Left cardiac atrium (tissue), 4 donors: Measurements from ENCODE around the gene FBXO21. TPM values are rescaled to one million over a fixed set of nuclear protein-coding genes. Genes with fewer than 3 reads are reported as not detected.
"Not testable (repeated sequence)": the region's sequence is repeated elsewhere in the genome, so short reads cannot be mapped to it uniquely, and the experiment has no call there.

ENCODE experiments used
- ATAC-seq, 2 donors: fragments of 200-7000 bp; cut with Tn5 transposase; one replicate each; pipeline ENCODE4 v1.9.1; 2020; ENCODE audit warnings: mild to moderate bottlenecking in 2 of 2, moderate library complexity in 2 of 2
- DNase-seq: peaks from one replicate; pipeline ENCODE4 v3.0.0-alpha.2; 2020
- intact Hi-C, 2 donors: fragments of 100-400 bp; cut with DNase I; formaldehyde crosslinking; loops; one replicate each; pipeline versions ENCODE4 v1.14.1 to v1.15.1; 2022 to 2023
- total RNA-seq, 2 donors: library from RNA; stranded (reverse); fragmentation: NEBNext Ultra II Directional; extraction: Animal tissue kit (Norgen Biotek cat#: 25700); gene quantifications; one replicate each; pipeline ENCODE4 v1.2.1, GENCODE V29; 2021
- donor health status: DM: no; HTN: yes; CAD: no.
- donor health status: DM: no; HTN: yes; CAD: no; lungs with severe emphysema.
- donor health status: DM: yes; HTN: yes; CAD: no.
- donor health status: Dilated cardiomyopathy.

The FBXO21 gene
- total RNA-seq, 2 donors from 2014 or later = 36.5 to 41.8 TPM

DNA sequence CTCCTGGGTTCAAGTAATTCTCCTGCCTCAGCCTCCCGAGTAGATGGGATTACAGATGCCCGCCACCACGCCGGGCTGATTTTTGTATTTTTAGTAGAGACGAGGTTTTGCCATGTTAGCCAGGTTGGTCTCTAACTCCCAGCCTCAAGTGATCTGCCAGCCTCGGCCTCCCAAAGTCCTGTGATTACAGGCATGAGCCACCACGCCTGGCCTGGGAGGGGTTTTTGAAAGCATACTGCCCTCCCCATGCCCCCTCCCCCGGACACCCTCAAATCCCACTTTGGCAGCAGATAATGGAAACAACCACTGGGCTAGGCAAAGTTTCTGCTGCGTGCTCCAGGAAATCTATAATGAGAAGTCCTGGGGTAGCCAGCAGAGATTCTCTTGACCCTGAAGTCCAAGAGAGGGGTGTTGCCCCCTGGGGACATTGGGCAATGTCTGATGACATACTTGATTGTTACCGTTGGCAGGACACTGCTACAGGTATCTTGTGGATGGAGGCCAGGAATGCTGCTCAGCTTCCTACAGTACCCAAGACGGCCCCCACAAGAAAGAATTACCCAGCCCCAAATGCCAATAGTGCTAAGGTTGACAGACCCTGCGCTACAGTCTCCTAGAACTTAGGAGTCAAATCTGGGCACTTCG is 18.7 kb upstream of the FBXO21 start:
- intact Hi-C loops = no loop called here
- ATAC-seq (no peak), DNase-seq (no peak)

DNA sequence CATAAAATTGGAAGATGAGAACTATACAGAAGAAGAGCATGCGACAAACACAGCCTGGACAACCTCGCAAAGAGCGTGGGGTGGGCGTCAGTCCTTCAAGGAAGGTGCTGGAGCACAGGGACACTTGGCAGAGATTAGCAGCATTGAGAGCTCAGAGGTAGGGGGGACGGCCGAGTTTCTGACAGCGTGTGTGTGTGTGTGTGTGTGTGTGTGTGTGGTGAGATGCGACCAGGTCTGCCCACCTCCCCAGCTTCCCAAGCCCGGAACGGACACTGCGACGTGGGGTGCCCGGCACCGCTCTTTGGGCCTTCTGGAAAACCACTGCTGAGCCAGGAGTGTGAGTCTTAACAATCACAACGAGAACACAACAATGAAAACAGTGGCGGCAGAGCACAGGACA is 17.9 kb upstream of the FBXO21 start:
- intact Hi-C loops = no loop called here
- no peak for ATAC-seq
- no peak for DNase-seq

DNA sequence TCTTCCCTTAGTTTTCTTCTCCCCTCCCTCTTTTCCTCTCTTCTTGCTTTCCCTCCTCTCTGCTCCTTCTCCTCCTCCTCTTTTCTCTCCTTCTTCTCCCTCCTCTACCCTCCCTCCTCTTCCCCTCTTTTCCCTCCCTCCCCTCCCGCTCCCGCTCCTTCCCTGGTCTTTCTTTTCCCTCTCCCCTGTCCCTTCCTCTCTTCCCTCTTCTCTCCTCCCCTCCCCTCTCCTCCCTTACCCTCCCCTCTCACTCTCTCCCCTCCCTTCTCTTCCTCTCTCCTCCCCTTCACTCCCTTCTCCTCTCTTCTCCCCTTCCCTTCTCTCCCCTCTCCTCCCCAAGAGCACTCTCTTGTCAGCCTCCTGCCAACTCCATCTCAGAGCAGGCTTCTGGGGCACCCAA is 17.4 kb upstream of the FBXO21 start:
- no peak for DNase-seq
- ATAC-seq = no peak
- intact Hi-C loops = no loop called here

DNA sequence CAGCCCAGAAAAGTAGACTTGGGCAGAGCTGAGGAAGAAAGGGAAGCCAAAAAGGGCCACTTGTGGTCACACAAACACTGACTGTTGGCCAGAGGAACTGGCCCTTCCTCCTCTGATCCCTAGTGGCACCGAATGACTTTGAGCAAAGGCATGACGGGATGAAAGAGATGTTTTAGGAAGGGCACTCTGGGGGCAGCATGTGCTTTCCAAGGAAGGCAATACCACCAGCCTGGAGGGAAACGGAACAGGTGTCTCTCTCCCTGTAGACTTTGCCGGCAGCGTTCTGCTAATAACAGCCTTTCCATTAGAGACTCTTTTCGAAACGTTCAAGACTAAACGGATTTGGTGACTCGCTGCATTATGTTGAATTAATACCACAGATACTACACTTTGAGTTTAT is 12.3 kb upstream of the FBXO21 start:
- DNase-seq (no peak), ATAC-seq (no peak)
- intact Hi-C loops = no loop called here

DNA sequence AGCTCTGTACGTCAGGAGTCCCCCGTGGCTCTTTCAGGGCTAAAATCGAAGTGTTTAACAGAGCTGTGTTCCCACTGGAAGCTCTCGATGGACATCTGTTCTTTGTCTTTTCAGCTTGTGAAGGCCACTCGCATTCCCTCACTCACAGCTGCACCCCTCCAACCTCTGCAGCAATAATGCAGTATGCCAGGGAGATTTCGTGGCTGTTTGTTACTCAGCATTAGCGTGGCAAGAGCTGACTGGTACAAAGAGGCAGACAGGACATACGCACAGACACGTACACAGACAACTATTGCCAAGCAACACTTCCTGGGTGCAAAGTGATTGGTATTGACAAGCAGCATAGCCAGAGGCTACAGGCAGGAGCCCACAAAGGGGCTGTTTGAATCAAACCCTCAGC is 11.8 kb upstream of the FBXO21 start:
- DNase-seq (no peak), ATAC-seq (no peak)
- intact Hi-C loops = no loop called here

DNA sequence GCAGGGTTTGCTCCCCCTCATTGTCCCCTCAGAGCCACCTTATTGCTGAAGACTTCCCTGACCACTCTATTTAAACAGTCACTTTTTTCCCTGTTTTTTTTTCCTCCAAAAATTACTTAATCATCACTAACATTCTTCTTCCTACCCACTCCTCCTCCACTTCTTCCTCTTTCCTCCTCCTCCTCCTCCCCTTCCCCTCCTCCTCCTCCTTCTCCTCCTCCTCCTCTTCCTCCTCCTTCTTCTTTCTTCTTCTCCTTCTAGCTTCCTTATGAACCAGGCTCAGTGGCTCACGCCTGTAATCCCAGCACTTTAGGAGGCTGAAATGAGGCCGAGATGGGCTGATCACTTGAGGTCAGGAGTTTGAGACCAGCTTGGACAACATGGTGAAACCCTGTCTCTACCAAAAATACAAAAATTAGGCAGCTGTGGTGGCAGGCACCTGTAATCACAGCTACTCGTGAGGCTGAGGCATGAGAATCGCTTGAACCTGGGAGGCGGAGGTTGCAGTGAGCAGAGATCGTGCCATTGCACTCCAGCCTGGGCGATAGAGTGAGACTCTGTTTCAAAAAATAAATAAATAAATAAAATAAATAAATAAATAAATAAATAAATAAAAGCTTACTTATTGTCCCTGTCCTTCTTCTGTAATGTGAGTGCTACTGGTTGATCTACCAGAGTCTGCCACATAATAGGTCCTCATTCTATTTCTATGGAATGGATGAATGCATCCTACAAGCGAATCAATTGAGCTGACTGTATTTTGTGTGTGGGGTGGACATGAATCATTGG is 9.9 kb upstream of the FBXO21 start:
- ATAC-seq, DNase-seq, intact Hi-C loops: not testable (repeated sequence)

DNA sequence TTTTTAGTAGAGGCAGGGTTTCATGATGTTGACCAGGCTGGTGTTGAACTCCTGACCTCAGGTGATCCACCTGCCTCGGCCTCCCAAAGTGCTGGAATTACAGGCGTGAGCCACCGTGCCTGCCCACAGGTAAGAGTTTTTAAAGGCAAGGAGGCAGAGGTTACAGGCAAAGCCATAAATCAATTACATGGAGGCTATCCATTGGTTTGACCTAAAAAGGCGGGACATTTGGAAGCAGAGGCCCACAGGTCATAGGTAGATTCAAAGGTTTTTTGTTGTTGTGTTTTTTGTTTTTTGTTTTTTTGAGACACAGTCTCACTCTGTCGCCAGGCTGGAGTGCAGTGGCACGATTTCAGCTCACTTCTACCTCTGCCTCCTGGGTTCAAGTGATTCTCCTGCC is 6.1 kb upstream of the FBXO21 start:
- ATAC-seq, intact Hi-C loops, DNase-seq: not testable (repeated sequence)

DNA sequence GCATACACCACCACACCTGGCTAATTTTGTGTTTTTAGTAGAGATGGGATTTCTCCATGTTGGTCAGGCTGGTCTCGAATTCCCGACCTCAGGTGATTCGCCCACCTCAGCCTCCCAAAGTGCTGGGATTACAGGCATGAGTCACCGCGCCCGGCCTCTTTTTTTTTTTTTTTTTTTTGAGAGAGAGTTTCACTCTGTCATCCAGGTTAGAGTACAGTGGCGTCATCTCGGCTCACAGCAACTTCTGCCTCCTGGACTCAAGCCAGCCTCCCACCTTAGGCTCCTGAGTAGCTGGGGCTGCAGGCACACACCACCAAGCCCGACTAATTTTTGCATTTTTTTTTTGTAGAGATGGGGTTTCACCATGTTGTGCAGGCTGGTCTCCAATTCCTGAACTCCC is 4.8 kb upstream of the FBXO21 start:
- ATAC-seq, DNase-seq, intact Hi-C loops: not testable (repeated sequence)

DNA sequence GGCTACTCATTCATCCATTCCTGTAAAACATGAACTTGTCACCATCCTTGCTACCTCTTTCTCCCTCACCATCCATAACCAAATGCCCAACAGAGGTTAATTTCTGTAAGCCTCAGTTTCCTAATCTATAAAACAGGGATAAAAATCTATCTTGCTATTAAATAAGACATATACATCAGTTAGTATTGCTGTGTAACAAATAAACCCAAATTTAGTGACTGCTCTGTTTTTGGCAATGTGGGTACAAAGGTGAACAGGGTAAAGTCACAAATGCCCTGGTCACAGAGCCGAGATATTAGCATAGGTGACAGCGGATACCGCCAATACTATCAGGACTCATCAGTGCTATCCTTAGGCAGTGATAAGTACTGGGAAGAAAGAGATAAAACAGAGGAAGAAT is 3.6 kb upstream of the FBXO21 start:
- DNase-seq (no peak), ATAC-seq (no peak)
- intact Hi-C loops = no loop called here

DNA sequence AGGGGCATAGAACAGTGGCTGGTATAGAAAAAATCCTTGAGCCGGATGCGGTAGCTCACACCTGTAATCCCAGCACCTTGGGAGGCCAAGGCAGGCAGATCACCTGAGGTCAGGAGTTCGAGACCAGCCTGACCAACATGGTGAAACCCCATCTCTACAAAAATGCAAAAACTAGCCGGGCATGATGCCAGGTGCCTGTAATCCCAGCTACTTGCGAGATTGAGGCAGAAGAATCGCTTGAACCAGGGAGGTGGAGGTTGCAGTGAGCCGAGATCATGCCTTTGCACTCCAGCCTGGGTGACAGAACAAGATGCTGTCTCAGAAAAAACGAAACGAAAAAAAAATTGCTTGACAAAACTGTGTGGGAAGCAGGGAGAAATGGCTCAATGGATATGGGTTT is 2.3 kb upstream of the FBXO21 start:
- ATAC-seq, intact Hi-C loops, DNase-seq: not testable (repeated sequence)

DNA sequence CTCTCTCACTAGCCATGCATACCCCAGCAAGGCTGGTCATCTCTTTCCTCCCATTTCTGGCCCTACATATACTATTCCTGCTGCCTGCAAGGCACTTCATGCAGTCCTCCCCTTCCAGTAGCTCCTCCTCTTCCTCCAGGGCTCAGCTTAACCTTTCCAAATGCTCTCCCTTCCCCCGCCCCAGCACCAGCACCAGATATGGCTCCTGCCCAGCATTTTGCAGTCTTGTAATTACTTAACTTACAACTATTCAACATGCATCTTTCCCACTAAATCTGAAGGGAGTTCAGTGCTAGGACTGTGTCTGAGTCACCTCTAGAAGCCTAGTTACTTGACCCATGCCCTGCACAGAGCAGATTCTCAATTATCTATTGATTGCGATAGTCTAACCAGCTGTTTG is 1.8 kb upstream of the FBXO21 start:
- no peak for ATAC-seq

DNA sequence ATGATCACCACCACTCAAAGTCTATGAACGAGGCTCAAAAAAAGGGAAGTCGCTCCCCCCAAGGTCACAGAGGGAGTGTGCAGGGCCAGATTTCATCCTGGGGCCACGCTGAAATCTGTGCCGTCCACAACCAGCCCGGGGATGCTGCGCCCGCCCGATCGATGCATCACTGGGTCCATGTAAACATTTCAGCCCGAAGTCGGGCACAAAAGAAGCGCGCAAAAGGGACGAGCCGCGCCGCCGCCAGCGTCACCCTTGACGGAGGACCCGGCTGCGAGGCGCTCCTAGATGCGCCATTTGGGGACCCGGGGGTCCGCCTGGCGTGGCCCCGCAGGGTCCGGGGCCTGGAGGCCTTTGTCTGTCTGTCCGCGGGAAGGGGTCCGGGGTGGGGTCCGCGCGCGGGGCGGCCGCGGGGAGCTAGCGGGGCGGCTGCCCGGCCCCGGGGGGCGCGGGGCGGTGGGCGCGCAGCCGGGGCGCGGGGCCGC is 503 bp downstream of the FBXO21 start:
- ATAC-seq (peak in 1 of 2 donors; percentile 19), DNase-seq (peak; percentile 37)
- intact Hi-C loops = no loop called here

More for the DNA sequence above, 1.8 kb upstream of the FBXO21 start:
- no peak for DNase-seq
- intact Hi-C loops = no loop called here

DNA sequence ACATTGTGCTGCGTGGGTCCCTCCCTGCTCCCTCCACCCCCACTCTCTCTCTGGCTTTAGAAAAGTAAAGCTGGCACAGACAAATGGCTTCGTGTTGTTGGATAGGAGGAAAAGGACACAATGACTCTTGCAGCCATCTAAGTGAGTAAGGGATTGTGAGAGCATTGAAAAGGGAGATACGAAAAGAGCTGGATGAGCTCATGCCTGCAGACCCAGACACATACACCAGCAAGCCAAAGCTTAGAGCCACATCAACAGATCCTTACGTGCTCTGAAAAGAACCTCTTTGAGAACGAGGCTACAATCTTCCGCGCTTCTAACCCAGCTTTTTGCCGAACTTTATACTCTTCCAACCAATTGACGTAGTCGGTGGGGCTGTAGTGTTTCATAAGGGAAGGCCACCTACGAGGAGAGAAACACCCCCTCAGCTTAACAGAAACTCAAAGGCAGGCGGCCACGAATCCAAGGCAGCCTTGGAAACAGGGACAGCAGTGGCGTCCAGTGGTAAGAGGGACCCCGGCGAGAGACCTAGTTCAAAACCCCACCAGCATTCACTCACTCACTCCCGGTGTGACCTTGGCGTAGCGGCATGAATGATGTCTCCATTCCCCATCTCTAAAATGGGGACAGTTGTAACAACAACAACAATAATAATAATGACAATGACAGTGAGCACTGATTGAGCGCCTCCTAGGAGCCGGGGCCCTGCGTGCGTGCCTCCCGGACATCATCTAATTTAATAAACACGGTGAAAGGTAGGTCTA is 1.1 kb downstream of the FBXO21 start:
- peak; percentile 42 to 72 for ATAC-seq
- intact Hi-C loops = no loop called here
- DNase-seq = no peak

DNA sequence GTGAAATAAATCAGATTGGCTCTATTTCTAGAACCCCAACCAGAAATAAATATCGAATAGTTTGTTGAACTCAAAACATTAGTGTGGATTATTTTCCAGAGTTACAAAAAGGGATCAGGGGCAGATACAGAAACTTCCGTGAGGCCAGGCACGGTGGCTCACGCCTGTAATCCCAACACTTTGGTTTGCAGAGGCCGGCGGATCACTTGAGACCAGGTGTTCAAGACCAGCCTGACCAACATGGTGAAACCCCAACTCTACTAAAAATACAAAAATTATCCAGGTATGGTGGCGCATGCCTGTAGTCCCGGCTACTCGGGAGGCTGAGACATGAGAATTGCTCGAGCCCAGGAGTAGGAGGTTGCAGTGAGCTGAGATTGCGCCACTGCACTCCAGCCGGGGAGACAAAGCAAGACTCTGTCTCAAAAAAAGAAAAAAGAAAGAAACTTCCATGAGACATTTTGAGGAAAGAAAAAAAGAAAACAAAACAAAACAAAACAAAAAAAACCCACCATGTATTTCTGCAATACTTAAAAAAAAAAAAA is 2.1 kb downstream of the FBXO21 start:
- DNase-seq (no peak), ATAC-seq (no peak)
- intact Hi-C loops = no loop called here

DNA sequence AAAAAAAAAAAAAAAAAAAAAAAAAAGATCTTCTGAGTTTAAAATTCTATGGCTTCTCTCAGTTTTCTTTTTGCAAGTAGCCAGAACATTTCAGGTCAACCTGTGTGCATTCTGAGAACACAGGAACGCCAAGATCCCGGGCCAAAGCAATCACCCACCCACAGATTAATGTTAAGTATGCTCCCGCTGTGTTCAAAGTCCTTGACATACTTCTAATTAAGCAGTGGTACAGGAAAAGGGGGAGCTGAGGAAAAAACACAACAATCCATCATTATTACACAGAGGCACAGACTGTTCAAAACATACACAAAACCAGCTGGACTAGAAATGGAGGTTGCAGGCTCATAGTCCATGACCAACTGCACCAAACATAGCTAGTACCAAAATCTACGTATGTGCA is 2.8 kb downstream of the FBXO21 start:
- intact Hi-C loops = no loop called here
- ATAC-seq (no peak), DNase-seq (no peak)

DNA sequence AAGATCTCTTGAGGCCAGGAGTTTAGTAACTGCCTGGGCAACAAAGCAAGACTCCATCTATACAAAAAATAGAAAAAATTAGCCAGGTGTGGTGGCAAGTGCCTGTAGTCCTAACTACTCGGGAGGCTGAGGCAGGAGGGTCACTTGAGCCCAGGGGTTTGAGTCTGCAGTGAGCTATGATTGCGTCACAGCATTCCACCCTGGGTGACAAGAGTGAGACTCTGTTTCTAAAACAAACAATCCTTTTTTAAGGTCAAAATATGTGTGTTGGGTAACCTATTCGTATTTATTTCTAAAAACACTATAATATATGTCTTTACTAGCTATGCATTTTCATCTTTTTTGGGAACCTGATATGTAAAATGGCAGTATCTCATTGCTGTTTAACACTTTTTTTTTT is 7.4 kb downstream of the FBXO21 start:
- ATAC-seq = no peak
- DNase-seq = no peak
- intact Hi-C loops = no loop called here

DNA sequence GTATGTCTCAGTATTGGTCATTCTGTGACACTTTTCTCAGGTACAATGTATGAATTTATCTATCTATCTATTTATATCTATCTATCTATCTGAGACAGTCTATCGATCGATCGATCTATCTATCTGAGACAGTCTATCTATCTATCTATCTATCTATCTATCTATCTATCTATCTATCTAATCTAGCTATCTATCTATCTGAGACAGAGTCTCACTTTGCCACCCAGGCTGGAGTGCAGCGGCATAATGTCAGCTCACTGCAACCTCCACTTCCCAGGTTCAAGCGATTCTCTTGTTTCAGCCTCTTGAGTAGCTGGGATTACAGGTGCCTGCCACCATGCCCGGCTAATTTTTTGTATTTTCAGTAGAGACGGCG is 8.8 kb downstream of the FBXO21 start:
- ATAC-seq, intact Hi-C loops, DNase-seq: not testable (repeated sequence)

DNA sequence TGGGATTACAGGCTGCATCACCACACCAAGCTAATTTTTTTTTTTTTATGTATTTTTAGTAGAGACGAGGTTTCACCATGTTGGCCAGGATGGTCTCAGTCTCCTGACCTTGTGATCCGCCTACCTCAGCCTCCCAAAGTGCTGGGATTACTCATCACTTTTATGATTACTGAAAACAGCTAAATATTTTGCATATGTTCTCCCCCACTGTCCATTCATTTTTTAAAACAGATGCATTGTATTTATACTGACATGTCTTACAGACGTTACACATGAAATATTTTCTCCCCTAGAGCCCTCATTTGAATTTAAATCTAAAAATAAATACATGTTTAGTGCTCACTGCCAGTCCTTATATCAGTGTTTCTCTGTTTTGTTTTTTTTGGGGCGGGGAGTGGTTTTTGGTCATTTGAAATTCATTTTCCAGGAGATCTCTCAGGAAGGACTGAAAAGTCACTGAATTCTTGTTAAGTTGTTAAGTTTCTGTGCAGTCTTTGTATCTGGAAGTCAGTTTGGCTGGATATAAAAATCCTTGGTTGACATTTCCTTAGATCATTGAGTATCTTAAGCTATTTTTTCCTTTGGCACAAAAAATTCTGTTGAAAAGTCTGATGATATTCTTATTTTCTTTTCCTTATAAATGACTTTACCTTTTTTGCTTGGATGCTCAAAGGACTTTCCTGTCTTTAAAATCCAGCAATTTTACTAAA is 9.4 kb downstream of the FBXO21 start:
- no peak for ATAC-seq
- DNase-seq = no peak
- intact Hi-C loops = no loop called here

DNA sequence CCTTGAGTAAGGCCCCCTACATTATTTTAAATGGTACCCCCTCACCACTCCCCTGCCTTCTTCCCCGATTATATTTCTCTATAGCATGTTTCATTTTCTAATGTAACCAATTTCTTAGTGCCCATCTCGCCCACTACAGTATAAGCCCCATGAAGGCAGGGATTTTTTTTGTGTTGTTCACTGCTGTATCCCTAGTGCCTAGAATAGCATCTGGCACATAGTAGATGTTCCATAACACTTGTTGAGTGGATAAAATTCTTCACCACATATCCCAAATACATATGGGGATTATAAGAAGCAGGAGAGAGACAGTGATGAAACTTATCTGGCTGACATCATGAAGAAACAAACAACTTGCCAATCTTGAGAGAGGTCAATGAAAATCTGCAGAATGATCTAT is 11.5 kb downstream of the FBXO21 start:
- ATAC-seq (no peak), DNase-seq (no peak)
- intact Hi-C loops = no loop called here
